ENCODE measurements around the gene KDM4B. TPM values are rescaled to one million over a fixed set of nuclear protein-coding genes. Genes with fewer than 3 reads are reported as not detected.
A peak's percentile ranks its signal among the peaks of the same experiment; 100 is the strongest.

KDM4B gene
- total and polyA plus RNA-seq, 7 donors: 7.2 to 46.5 (median 21.4) TPM

DNA sequence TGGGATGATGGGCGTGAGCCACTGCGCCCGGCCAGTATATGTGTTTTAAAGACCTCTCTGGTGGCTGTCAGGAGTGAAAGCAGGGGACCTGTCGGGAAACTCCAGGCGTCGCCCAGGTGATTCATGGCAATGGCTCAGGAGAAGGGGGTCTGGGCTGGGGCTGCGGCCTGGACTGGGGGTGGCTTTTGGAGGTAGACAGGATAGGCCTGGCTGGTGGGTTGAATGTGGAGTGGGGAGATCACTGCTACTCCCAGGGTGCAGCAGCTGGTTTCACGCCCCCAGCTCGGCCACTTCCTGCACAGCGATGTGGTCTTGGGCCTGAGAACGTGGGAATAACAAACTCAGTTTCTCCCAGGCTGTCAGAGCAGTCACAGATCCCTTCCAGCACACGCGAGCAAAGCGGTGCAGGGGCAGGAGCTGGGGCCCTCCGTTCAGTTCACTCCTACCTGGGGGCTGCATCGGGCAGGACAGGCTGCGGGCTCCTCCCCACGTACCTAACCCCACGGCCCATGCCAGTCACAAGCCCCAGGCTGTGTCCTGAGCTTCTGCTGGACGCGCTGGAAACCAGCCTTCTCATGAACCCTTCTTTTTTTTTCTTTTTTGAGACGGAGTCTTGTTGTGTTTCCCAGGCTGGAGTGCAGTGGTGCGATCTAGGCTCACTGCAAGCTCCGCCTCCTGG lies 18.9 kb downstream of the KDM4B start:
- Histone ChIP-seq H3K4me3 (no peak overlapping the region), H3K4me1 (peaks cover 0 to 62% (median 43%) of the 10 kb centered on the region in 4 donors), H3K9me3 (no peaks in the 10 kb centered on the region), H3K36me3 (no peaks in the 10 kb centered on the region), H3K27me3 (no peaks in the 10 kb centered on the region), H3K27ac (peak overlapping the region in 3 of 4 donors; percentile 57 to 68 (median 61))
- intact Hi-C loops (cut with DNase I): loop anchor here (5.0 kb wide), 1 partner anchor 39 kb away; no protein-coding TSS in a partner anchor
- 87 to 90% methylated on average over 24 of the region's 24 CpGs for WGBS, 2 donors
- TF ChIP-seq POLR2AphosphoS5 (IDR thresholded peaks at IDR 0.05): no peak
- no peak for DNase-seq

DNA sequence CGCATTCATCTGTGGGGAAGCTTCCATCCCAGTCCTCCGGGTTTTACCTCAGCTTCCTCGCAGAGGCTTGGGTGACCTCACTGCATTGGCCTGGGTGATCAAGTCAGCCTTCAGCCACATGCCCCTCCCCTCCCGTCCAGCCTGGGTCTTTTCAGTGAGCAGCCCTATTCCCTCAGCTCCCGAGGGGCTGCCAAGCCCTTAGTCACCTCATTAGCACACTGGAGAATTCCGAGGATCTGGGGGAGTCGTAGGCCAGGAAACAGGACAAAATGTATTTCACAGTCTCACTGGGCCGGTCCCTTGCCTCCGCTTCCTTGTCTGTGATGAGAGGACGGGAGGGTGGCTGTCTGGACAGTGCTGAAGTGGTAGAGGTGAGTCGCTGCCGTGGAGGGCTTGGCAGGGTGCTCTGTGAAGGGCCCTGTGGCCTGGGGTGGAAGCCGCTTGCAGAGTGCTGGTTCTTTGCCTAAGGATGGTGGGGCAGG lies 19.9 kb downstream of the KDM4B start:
- no peaks in the 10 kb centered on the region for H3K27me3 ChIP-seq
- peak; percentile 90 for DNase-seq

GRCh38 chr19:4990306-4990705 lies 21.4 kb downstream of the KDM4B start:
- no peak for DNase-seq
- TF ChIP-seq POLR2A (IDR thresholded peaks at IDR 0.05) (no peak), EP300 (IDR thresholded peaks at IDR 0.05) (no peak)
- H3K4me1 ChIP-seq: peaks cover 0 to 41% (median 39%) of the 10 kb centered on the region in 4 donors
- H3K9me3 ChIP-seq: no peaks in the 10 kb centered on the region
- H3K27me3 ChIP-seq: no peaks in the 10 kb centered on the region
- no peak overlapping the region for H3K27ac ChIP-seq
- 80 to 89% methylated on average over 7 of the region's 7 CpGs for WGBS, 2 donors
- intact Hi-C loops (cut with DNase I): no loop called here
- no peak overlapping the region for H3K4me3 ChIP-seq
- H3K36me3 ChIP-seq: no peaks in the 10 kb centered on the region

More for the DNA sequence above, 19.9 kb downstream of the KDM4B start:
- Histone ChIP-seq H3K27ac (peak overlapping the region; percentile 43 to 68 (median 59)), H3K4me3 (no peak overlapping the region), H3K9me3 (no peaks in the 10 kb centered on the region), H3K4me1 (peaks cover 0 to 54% (median 43%) of the 10 kb centered on the region in 4 donors), H3K36me3 (no peaks in the 10 kb centered on the region)
- TF ChIP-seq CTCF (IDR thresholded peaks at IDR 0.05) (no peak), POLR2AphosphoS5 (IDR thresholded peaks at IDR 0.05) (peak in 2 of 4 donors; percentile 50 to 53)
- 70 to 82% methylated on average over 13 of the region's 13 CpGs for WGBS, 2 donors
- intact Hi-C loops (cut with DNase I): loop anchor here (5.0 kb wide), 1 partner anchor 38 kb away; no protein-coding TSS in a partner anchor

DNA sequence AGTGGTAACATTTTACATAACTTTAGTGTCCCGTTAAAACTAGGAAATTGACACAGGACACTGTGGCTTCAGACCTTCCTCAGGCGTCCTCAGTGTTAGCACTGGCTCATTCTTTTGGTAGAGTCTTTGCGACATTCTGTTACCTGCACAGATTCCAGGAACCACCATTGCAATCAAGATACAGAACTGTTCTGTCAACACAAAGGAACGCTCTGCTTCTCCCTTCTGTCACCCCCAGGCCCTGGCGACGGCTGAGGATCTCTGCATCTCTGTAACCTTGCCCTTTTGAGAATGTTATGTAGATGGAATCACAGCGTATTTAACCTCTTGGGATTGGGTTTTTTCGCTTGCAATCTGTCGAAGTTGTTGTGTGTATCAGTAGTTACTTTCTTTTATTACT lies 22.6 kb downstream of the KDM4B start:
- Histone ChIP-seq H3K4me3 (no peak overlapping the region), H3K9me3 (no peaks in the 10 kb centered on the region), H3K27me3 (no peaks in the 10 kb centered on the region), H3K36me3 (peaks cover 0 to 7% (median 0%) of the 10 kb centered on the region in 4 donors), H3K4me1 (peaks cover 0 to 30% (median 27%) of the 10 kb centered on the region in 4 donors), H3K27ac (no peak overlapping the region)
- intact Hi-C loops (cut with DNase I): no loop called here
- no peak for DNase-seq
- TF ChIP-seq POLR2AphosphoS5 (IDR thresholded peaks at IDR 0.05) (no peak), EP300 (IDR thresholded peaks at IDR 0.05) (no peak), POLR2A (IDR thresholded peaks at IDR 0.05) (no peak), CTCF (IDR thresholded peaks at IDR 0.05) (no peak)
- WGBS, 2 donors: 91 to 96% methylated on average over 9 of the region's 9 CpGs

DNA sequence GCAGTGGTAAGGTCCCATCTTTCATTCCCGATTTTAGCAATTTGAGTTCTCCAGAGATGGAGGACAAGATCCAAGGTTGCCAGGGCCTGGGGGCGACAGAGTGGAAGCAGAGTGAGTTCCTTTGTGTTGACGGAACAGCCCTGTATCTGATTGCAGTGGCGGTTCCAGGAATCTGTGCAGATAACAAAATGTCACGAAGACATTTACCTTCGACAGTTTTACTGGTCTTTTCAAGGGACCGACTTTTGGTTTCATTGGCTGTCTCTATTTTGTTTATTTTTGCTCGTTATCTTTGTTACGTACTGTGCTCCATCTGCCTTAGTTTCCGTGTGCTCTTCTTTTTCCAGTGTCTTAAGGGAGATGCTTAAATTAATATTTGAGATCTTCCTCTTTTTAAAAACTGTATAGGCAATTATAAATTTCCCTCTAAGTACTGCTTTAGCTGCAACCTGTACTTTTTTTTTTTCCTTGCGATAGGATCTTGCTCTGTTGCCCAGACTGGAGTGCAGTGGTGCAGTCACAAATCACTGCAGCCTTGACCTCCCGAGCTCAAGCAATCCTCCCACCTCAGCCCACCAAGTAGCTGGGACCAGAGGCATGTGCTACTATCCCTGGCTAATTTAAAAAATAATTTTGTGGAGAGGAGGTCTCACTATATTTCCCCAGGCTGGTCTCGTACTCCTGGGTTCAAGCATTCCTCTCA lies 23.2 kb downstream of the KDM4B start:
- Histone ChIP-seq H3K9me3 (no peaks in the 10 kb centered on the region), H3K4me1 (peaks cover 0 to 24% (median 21%) of the 10 kb centered on the region in 4 donors), H3K4me3 (no peak overlapping the region), H3K27ac (no peak overlapping the region), H3K36me3 (peaks cover 0 to 12% (median 0%) of the 10 kb centered on the region in 4 donors), H3K27me3 (no peaks in the 10 kb centered on the region)
- DNase-seq: no peak
- intact Hi-C loops (cut with DNase I): no loop called here
- 93 to 96% methylated on average over 13 of the region's 13 CpGs for WGBS, 2 donors
- TF ChIP-seq POLR2A (IDR thresholded peaks at IDR 0.05) (no peak), POLR2AphosphoS5 (IDR thresholded peaks at IDR 0.05) (no peak), CTCF (IDR thresholded peaks at IDR 0.05) (no peak), EP300 (IDR thresholded peaks at IDR 0.05) (no peak)
